GM23338 (cell line): ENCODE measurements around the gene FAM131A. TPM values are rescaled to one million over a fixed set of nuclear protein-coding genes. Genes with fewer than 3 reads are reported as not detected.

ENCODE experiments used
- ATAC-seq: fragments of 200-7000 bp; cut with Tn5 transposase; 3 replicates; pipeline ENCODE4 v1.9.1; 2020
- DNase-seq: peaks from one replicate; pipeline ENCODE4 v3.0.0-alpha.2; 2015; ENCODE audit warnings: low spot score
- H2AFZ ChIP-seq: fragments of 200-600 bp; sonication (generic); 2 replicates; pipeline ENCODE4 v1.8.0; 2016; ENCODE audit warnings: antibody characterized with exemption, mild to moderate bottlenecking, moderate library complexity
- H3F3A ChIP-seq: fragments of 200-600 bp; sonication (generic); replicated peaks from 2 replicates; pipeline ENCODE4 v1.8.0; 2017; ENCODE audit warnings: antibody characterized with exemption, mixed run types, low read depth
- H3K27ac ChIP-seq: fragments of 200-600 bp; sonication (generic); 2 replicates; pipeline ENCODE4 v1.6.1; 2016; ENCODE audit warnings: low read depth
- H3K27me3 ChIP-seq: fragments of 200-600 bp; sonication (generic); 2 replicates; pipeline ENCODE4 v1.8.0; 2016; ENCODE audit warnings: mild to moderate bottlenecking, mixed run types, moderate library complexity; ENCODE audit not compliant: insufficient read depth
- H3K36me3 ChIP-seq: fragments of 200-600 bp; sonication (generic); 2 replicates; pipeline ENCODE4 v1.8.0; 2016; ENCODE audit warnings: mild to moderate bottlenecking; ENCODE audit not compliant: insufficient read depth
- H3K4me1 ChIP-seq: fragments of 200-600 bp; sonication (generic); 2 replicates; pipeline ENCODE4 v1.8.0; 2016; ENCODE audit warnings: mild to moderate bottlenecking, moderate library complexity; ENCODE audit not compliant: insufficient read depth
- H3K4me2 ChIP-seq: fragments of 200-600 bp; sonication (generic); 2 replicates; pipeline ENCODE4 v1.7.1; 2017; ENCODE audit warnings: mixed run types
- H3K4me3 ChIP-seq: fragments of 200-600 bp; sonication (generic); 2 replicates; pipeline ENCODE4 v1.6.1; 2016; ENCODE audit warnings: mixed run types
- H3K79me2 ChIP-seq: fragments of 200-600 bp; sonication (generic); replicated peaks from 2 replicates; pipeline ENCODE4 v1.8.0; 2017; ENCODE audit warnings: mild to moderate bottlenecking; ENCODE audit not compliant: insufficient read depth
- H3K9me2 ChIP-seq: fragments of 200-600 bp; sonication (generic); 2 replicates; pipeline ENCODE4 v1.8.0; 2017; ENCODE audit not compliant: insufficient read depth
- H4K20me1 ChIP-seq: fragments of 200-600 bp; sonication (generic); replicated peaks from 2 replicates; pipeline ENCODE4 v1.8.0; 2017; ENCODE audit warnings: mild to moderate bottlenecking; ENCODE audit not compliant: insufficient read depth
- H3K27ac Mint-ChIP-seq: 2 replicates; pipeline ENCODE4 v1.8.0; 2020; ENCODE audit warnings: inconsistent platforms, mild to moderate bottlenecking, moderate library complexity, mixed read lengths
- H3K27me3 Mint-ChIP-seq: 3 replicates; pipeline ENCODE4 v1.8.0; 2022; ENCODE audit warnings: low read depth, mild to moderate bottlenecking, moderate library complexity, mixed read lengths, inconsistent platforms; ENCODE audit not compliant: insufficient read depth, poor library complexity
- H3K36me3 Mint-ChIP-seq: 3 replicates; pipeline ENCODE4 v1.8.0; 2021; ENCODE audit warnings: low read depth, mild to moderate bottlenecking, inconsistent platforms, moderate library complexity, mixed read lengths
- H3K4me1 Mint-ChIP-seq: 3 replicates; pipeline ENCODE4 v1.8.0; 2020; ENCODE audit warnings: mild to moderate bottlenecking, inconsistent platforms, mixed read lengths
- H3K4me3 Mint-ChIP-seq: 3 replicates; pipeline ENCODE4 v1.8.0; 2021; ENCODE audit warnings: moderate library complexity, mild to moderate bottlenecking, inconsistent platforms, mixed read lengths
- H3K9me3 Mint-ChIP-seq: 3 replicates; pipeline ENCODE4 v1.8.0; 2020; ENCODE audit warnings: moderate library complexity, mild to moderate bottlenecking, inconsistent platforms, mixed read lengths
- EZH2 ChIP-seq: fragments of 200-600 bp; sonication (generic); IDR thresholded peaks from one replicate; pipeline ENCODE4 v1.8.0; 2017; ENCODE audit warnings: antibody characterized with exemption, mild to moderate bottlenecking, low read depth; ENCODE audit not compliant: unreplicated experiment
- ZNF114 ChIP-seq: fragments of 250-450 bp; sonication (Bioruptor Pico); IDR thresholded peaks from 2 replicates; pipeline ENCODE4 v1.5.0; 2020; ENCODE audit warnings: mild to moderate bottlenecking, moderate library complexity
- ZNF462 ChIP-seq: fragments of 250-450 bp; sonication (Bioruptor Pico); IDR thresholded peaks from 2 replicates; pipeline ENCODE4 v1.5.0; 2020; ENCODE audit warnings: mild to moderate bottlenecking, moderate library complexity
- polyA plus RNA-seq: library from polyadenylated mRNA; unstranded; fragments of >200 nt; fragmentation: Nextera tagmentation; extraction: Ambion mirVana; gene quantifications from 2 replicates; pipeline ENCODE4 v1.2.1, GENCODE V29; 2016
- total RNA-seq: library from RNA; depleted of rRNA; stranded (reverse); fragments of >200 nt; shearing (Covaris generic); gene quantifications from 2 replicates; pipeline ENCODE4 v1.2.3, GENCODE V29; 2014
- TF ChIP-seq, protein P1 (sequence below): IDR thresholded peaks from 2 replicates; pipeline ENCODE4 v1.6.1; 2016; ENCODE audit warnings: antibody characterized with exemption

FAM131A gene
- total and polyA plus RNA-seq, 2 experiments from 2014 or later: 6.7 to 31.8 TPM

GRCh38 chr3:184336547-184337398, 627 bp upstream of the FAM131A start:
- H3K27me3 ChIP-seq: no peaks in the 10 kb centered on the region
- H4K20me1 ChIP-seq: peaks cover 34% of the 10 kb centered on the region
- DNase-seq (peak; percentile 83), ATAC-seq (peak; percentile 10)
- Mint-ChIP-seq H3K27me3 (peaks cover 43% of the 10 kb centered on the region), H3K27ac (peak overlapping the region; percentile 95), H3K4me3 (peak overlapping the region; percentile 87), H3K4me1 (peaks cover 40% of the 10 kb centered on the region), H3K36me3 (peaks cover 42% of the 10 kb centered on the region), H3K9me3 (peaks cover 3% of the 10 kb centered on the region; the same call in 1 of the 3 replicates)
- H2AFZ ChIP-seq: 0 out of 2 replicates have a peak overlapping the region, but pooled peaks have one; percentile 14
- H3F3A ChIP-seq: peaks cover 48% of the 10 kb centered on the region
- H3K4me2 ChIP-seq: peak overlapping the region; percentile 98
- peak overlapping the region; percentile 81 for H3K27ac ChIP-seq
- no peaks in the 10 kb centered on the region for H3K9me2 ChIP-seq
- peak overlapping the region; percentile 86 for H3K4me3 ChIP-seq
- no peak for TF ChIP-seq ZNF114
- TF ChIP-seq, protein P1, sequence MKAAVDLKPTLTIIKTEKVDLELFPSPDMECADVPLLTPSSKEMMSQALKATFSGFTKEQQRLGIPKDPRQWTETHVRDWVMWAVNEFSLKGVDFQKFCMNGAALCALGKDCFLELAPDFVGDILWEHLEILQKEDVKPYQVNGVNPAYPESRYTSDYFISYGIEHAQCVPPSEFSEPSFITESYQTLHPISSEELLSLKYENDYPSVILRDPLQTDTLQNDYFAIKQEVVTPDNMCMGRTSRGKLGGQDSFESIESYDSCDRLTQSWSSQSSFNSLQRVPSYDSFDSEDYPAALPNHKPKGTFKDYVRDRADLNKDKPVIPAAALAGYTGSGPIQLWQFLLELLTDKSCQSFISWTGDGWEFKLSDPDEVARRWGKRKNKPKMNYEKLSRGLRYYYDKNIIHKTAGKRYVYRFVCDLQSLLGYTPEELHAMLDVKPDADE: 0 out of 2 replicates have a peak, but pooled peaks have one; percentile 46
- peaks cover 28% of the 10 kb centered on the region for H3K79me2 ChIP-seq
- peaks cover 25% of the 10 kb centered on the region for H3K36me3 ChIP-seq
- H3K4me1 ChIP-seq: peaks cover 27% of the 10 kb centered on the region

- H3K4me1 Mint-ChIP-seq: peaks cover 40% of the 10 kb centered on the region
- Histone ChIP-seq H3K4me1 (peaks cover 27% of the 10 kb centered on the region), H3F3A (peaks cover 36% of the 10 kb centered on the region), H3K27me3 (no peaks in the 10 kb centered on the region), H3K27ac (peak overlapping the region; percentile 39; the same call in 1 of the 2 replicates), H3K4me3 (peak overlapping the region; percentile 57), H3K36me3 (0 out of 2 replicates have a peak, but pooled peaks cover 14% of the 10 kb centered on the region), H4K20me1 (peaks cover 24% of the 10 kb centered on the region), H3K79me2 (peaks cover 28% of the 10 kb centered on the region), H2AFZ (no peak overlapping the region), H3K4me2 (peak overlapping the region; percentile 90), H3K9me2 (no peaks in the 10 kb centered on the region)
- ATAC-seq: no peak
- no peak for DNase-seq
- no peak for TF ChIP-seq ZNF462
- TF ChIP-seq EZH2: no peak
- H3K27ac Mint-ChIP-seq: peak overlapping the region; percentile 76
- H3K4me3 Mint-ChIP-seq: peak overlapping the region; percentile 87
- peaks cover 34% of the 10 kb centered on the region for H3K36me3 Mint-ChIP-seq
- H3K9me3 Mint-ChIP-seq: peaks cover 3% of the 10 kb centered on the region; the same call in 1 of the 3 replicates
- H3K27me3 Mint-ChIP-seq: peaks cover 38% of the 10 kb centered on the region
Observed at GRCh38 chr3:184337981-184338380, 581 bp downstream of the FAM131A start.
